GM18520 (cell line): ENCODE measurements around the gene AANAT.

Experiments used
- ATAC-seq: cut with Tn5 transposase; IDR thresholded peaks from one replicate; pipeline ENCODE4 v1.9.1; 2021; ENCODE audit not compliant: unreplicated experiment

Gene AANAT

GRCh38 chr17:76441686-76442340 lies 25.6 kb upstream of the AANAT start:
- ATAC-seq: no peak

- no peak for ATAC-seq
These were observed 24.8 kb upstream of the AANAT start for GRCh38 chr17:76442341-76443338.

GRCh38 chr17:76444518-76445311 lies 22.7 kb upstream of the AANAT start:
- ATAC-seq: no peak

- ATAC-seq: no peak
These were observed 21.5 kb upstream of the AANAT start for GRCh38 chr17:76445697-76446448.

- ATAC-seq: no peak
These were observed 20.8 kb upstream of the AANAT start for GRCh38 chr17:76446449-76447231.

GRCh38 chr17:76447931-76448652 lies 19.3 kb upstream of the AANAT start:
- no peak for ATAC-seq

GRCh38 chr17:76449126-76449525 lies 18.3 kb upstream of the AANAT start:
- no peak for ATAC-seq

GRCh38 chr17:76451506-76451905 lies 15.9 kb upstream of the AANAT start:
- no peak for ATAC-seq

- peak; percentile 6 for ATAC-seq
These were observed 15.2 kb upstream of the AANAT start for GRCh38 chr17:76452127-76452659.

GRCh38 chr17:76452660-76453430 lies 14.6 kb upstream of the AANAT start, which contains the start of gene UBE2O:
Gene UBE2O, minus strand, starts transcription at chr17:76453152. Its CDS starts 11 bp downstream, at chr17:76453141.
- ATAC-seq: peak; percentile 91

GRCh38 chr17:76453431-76453743 lies 14.0 kb upstream of the AANAT start:
- ATAC-seq: no peak

- no peak for ATAC-seq
These were observed 8.6 kb upstream of the AANAT start for GRCh38 chr17:76458580-76459490.

GRCh38 chr17:76459674-76460073 lies 7.7 kb upstream of the AANAT start:
- ATAC-seq: no peak

- ATAC-seq: no peak
These were observed 5.4 kb upstream of the AANAT start for GRCh38 chr17:76461765-76462555.

- no peak for ATAC-seq
These were observed 4.7 kb upstream of the AANAT start for GRCh38 chr17:76462556-76463290.

GRCh38 chr17:76466775-76467130 lies 650 bp upstream of the AANAT start:
- no peak for ATAC-seq
